Cerebellar nuclear complex (tissue), 1 donor: ENCODE results near the gene OR2T10.
"Not testable (repeated sequence)": the region's sequence is repeated elsewhere in the genome, so short reads cannot be mapped to it uniquely, and the experiment has no call there.

ENCODE experiments used
- DNase-seq, 2 experiments: peaks; one replicate each; lab custom pipeline; 2025; lab: John Stamatoyannopoulos, UW

The OR2T10 gene

GRCh38 chr1:248593226-248593625 is 4.3 kb downstream of the OR2T10 start:
- DNase-seq, result no peak

GRCh38 chr1:248592655-248593054 is 4.8 kb downstream of the OR2T10 start:
- no peak for DNase-seq

- no peak for DNase-seq
Measured at GRCh38 chr1:248590055-248590454, 7.4 kb downstream of the OR2T10 start.

- DNase-seq, result no peak
Measured at GRCh38 chr1:248589334-248589733, 8.2 kb downstream of the OR2T10 start.

- no peak for DNase-seq
Measured at GRCh38 chr1:248585266-248585665, 12.2 kb downstream of the OR2T10 start.

GRCh38 chr1:248576260-248576980 is 21.1 kb downstream of the OR2T10 start:
- DNase-seq, result no peak

- DNase-seq, result not testable (repeated sequence)
Measured at GRCh38 chr1:248574657-248575056, 22.8 kb downstream of the OR2T10 start, which contains the start of gene OR2T34. OR2T34 (minus strand) TSS chr1:248574757; CDS start chr1:248574757, 0 bp downstream.

GRCh38 chr1:248573856-248574255 is 23.6 kb downstream of the OR2T10 start:
- DNase-seq, result not testable (repeated sequence)

GRCh38 chr1:248572049-248572448 is 25.5 kb downstream of the OR2T10 start:
- DNase-seq, result not testable (repeated sequence)

GRCh38 chr1:248570811-248571210 is 26.7 kb downstream of the OR2T10 start:
- DNase-seq, result not testable (repeated sequence)

- not testable (repeated sequence) for DNase-seq
Measured at GRCh38 chr1:248569049-248569448, 28.5 kb downstream of the OR2T10 start.

GRCh38 chr1:248565530-248566373 is 31.7 kb downstream of the OR2T10 start:
- not testable (repeated sequence) for DNase-seq

- DNase-seq, result not testable (repeated sequence)
Measured at GRCh38 chr1:248562672-248563071, 34.8 kb downstream of the OR2T10 start, which contains the start of gene OR2T29. OR2T29 (minus strand) TSS chr1:248562772; CDS start chr1:248559491, 3,281 bp downstream.

GRCh38 chr1:248551027-248551426 is 46.5 kb downstream of the OR2T10 start:
- DNase-seq, result not testable (repeated sequence)

- DNase-seq, result not testable (repeated sequence)
Measured at GRCh38 chr1:248547383-248547782, 50.1 kb downstream of the OR2T10 start.
